H1 (cell line): ENCODE data around the gene NFXL1. TPM values are rescaled to one million over a fixed set of nuclear protein-coding genes. Genes with fewer than 3 reads are reported as not detected.

Source experiments
- CTCF ChIA-PET: fragments of 300-600 bp; sonication (Branson Sonifier 250); formaldehyde crosslinking; loops from one replicate; lab custom pipeline; 2021; ENCODE audit not compliant: partially characterized antibody; lab: Charles Lee
- POLR2A ChIA-PET: fragments of 300-600 bp; sonication (Branson Sonifier 250); formaldehyde crosslinking; loops from one replicate; lab custom pipeline; 2021; ENCODE audit warnings: inconsistent platforms; ENCODE audit not compliant: partially characterized antibody; lab: Charles Lee
- DNase-seq, 2 experiments: peaks; one replicate each; pipeline versions ENCODE4 v3.0.0 to v3.0.0-alpha.2; 2010 to 2022; ENCODE audit warnings: low spot score in 2 of 2, low read depth in 1 of 2, mixed read lengths in 1 of 2
- FAIRE-seq: peaks from 2 replicates; lab custom pipeline; 2011; peaks lifted over from hg19 to GRCh38; lab: Jason Lieb, UNC
- H2AFZ ChIP-seq: 2 replicates; pipeline ENCODE4 v1.8.1; 2012; ENCODE audit warnings: low read length, inconsistent platforms
- H2AK5ac ChIP-seq: 2 replicates; pipeline ENCODE4 v1.6.1; 2013; ENCODE audit warnings: low read depth, low read length
- H2BK120ac ChIP-seq: replicated peaks from 2 replicates; pipeline ENCODE3; 2013; ENCODE audit warnings: low read depth, low read length, inconsistent platforms
- H2BK12ac ChIP-seq: 2 replicates; pipeline ENCODE4 v1.6.1; 2013; ENCODE audit warnings: low read depth, low read length
- H2BK15ac ChIP-seq: 2 replicates; pipeline ENCODE4 v1.6.1; 2013; ENCODE audit warnings: low read length
- H2BK20ac ChIP-seq: 2 replicates; pipeline ENCODE4 v1.6.1; 2013; ENCODE audit warnings: low read length
- H2BK5ac ChIP-seq: 2 replicates; pipeline ENCODE4 v1.6.1; 2013; ENCODE audit warnings: low read depth, low read length
- H3K14ac ChIP-seq: 2 replicates; pipeline ENCODE4 v1.6.1; 2013; ENCODE audit warnings: inconsistent platforms; ENCODE audit not compliant: insufficient read length
- H3K18ac ChIP-seq: 2 replicates; pipeline ENCODE4 v1.6.1; 2013; ENCODE audit warnings: low read length; ENCODE audit errors: extremely low read depth
- H3K23ac ChIP-seq: 2 replicates; pipeline ENCODE4 v1.6.1; 2013; ENCODE audit warnings: inconsistent platforms; ENCODE audit not compliant: insufficient read length
- H3K23me2 ChIP-seq: 2 replicates; pipeline ENCODE4 v1.6.1; 2013; ENCODE audit warnings: low read depth, low read length
- H3K27ac ChIP-seq: 2 replicates; pipeline ENCODE4 v1.6.1; 2011; ENCODE audit warnings: low read depth, low read length, inconsistent platforms
- H3K27me3 ChIP-seq, 4 experiments: replicated peaks in 1 of 4; 1 replicate in 1 of 4; 2 replicates in 3 of 4; pipeline versions ENCODE4 v1.6.1 to v1.8.1; 2011 to 2013; ENCODE audit warnings: low read length in 3 of 4, mild to moderate bottlenecking in 3 of 4, inconsistent platforms in 2 of 4, mixed read lengths in 2 of 4, moderate library complexity in 1 of 4; ENCODE audit not compliant: control insufficient read depth in 3 of 4, insufficient read depth in 3 of 4; ENCODE audit errors: extremely low read depth in 1 of 4
- H3K36me3 ChIP-seq, 4 experiments: 2 replicates each; pipeline versions ENCODE4 v1.6.1 to v1.8.1; 2011 to 2013; ENCODE audit warnings: mild to moderate bottlenecking in 4 of 4, low read length in 3 of 4, moderate library complexity in 2 of 4, control low read depth in 1 of 4, inconsistent platforms in 1 of 4; ENCODE audit not compliant: insufficient read depth in 4 of 4, control insufficient read depth in 2 of 4
- H3K4ac ChIP-seq: replicated peaks from 2 replicates; pipeline ENCODE3; 2013; ENCODE audit warnings: low read length, low read depth, mixed read lengths, inconsistent platforms; ENCODE audit not compliant: insufficient read length
- H3K4me1 ChIP-seq, 4 experiments: replicated peaks in 1 of 4; 1 replicate in 1 of 4; 2 replicates in 3 of 4; pipeline versions ENCODE4 v1.6.1 to v1.8.1; 2011 to 2013; ENCODE audit warnings: low read length in 3 of 4, inconsistent platforms in 2 of 4, mixed read lengths in 1 of 4; ENCODE audit not compliant: insufficient read depth in 4 of 4, control insufficient read depth in 3 of 4
- H3K4me2 ChIP-seq, 2 experiments: 2 replicates each; pipeline versions ENCODE4 v1.6.1 to v1.8.1; 2011 to 2013; ENCODE audit warnings: low read depth in 2 of 2, low read length in 2 of 2, control low read depth in 1 of 2, inconsistent platforms in 1 of 2, mild to moderate bottlenecking in 1 of 2; ENCODE audit not compliant: insufficient read depth in 1 of 2
- H3K4me3 ChIP-seq, 4 experiments: fragments of 200-600, 300-600 bp in 1 of 4; sonication (generic), shearing (Covaris generic), sonication (Bioruptor Twin) in 1 of 4; 2 replicates each; pipeline versions ENCODE4 v1.5.1 to v1.8.1; 2011 to 2016; ENCODE audit warnings: low read length in 4 of 4, low read depth in 3 of 4, control low read depth in 2 of 4, inconsistent platforms in 2 of 4, mild to moderate bottlenecking in 2 of 4, mixed read lengths in 1 of 4, moderate library complexity in 1 of 4; ENCODE audit not compliant: insufficient read depth in 2 of 4; ENCODE audit errors: extremely low read depth in 1 of 4
- H3K56ac ChIP-seq: replicated peaks from 2 replicates; pipeline ENCODE3; 2013; ENCODE audit warnings: low read depth, mild to moderate bottlenecking, mixed read lengths, low read length, inconsistent platforms; ENCODE audit not compliant: insufficient read length
- H3K79me1 ChIP-seq: 2 replicates; pipeline ENCODE4 v1.6.1; 2013; ENCODE audit warnings: low read depth, low read length, control low read depth
- H3K79me2 ChIP-seq, 2 experiments: 2 replicates each; pipeline versions ENCODE4 v1.6.1 to v1.8.1; 2012 to 2013; ENCODE audit warnings: low read length in 2 of 2, mild to moderate bottlenecking in 2 of 2, inconsistent platforms in 1 of 2; ENCODE audit not compliant: insufficient read depth in 2 of 2, control insufficient read depth in 1 of 2
- H3K9ac ChIP-seq, 4 experiments: replicated peaks in 1 of 4; 1 replicate in 1 of 4; 2 replicates in 3 of 4; pipeline versions ENCODE4 v1.6.1 to v1.8.1; 2011 to 2013; ENCODE audit warnings: low read depth in 3 of 4, low read length in 3 of 4, control low read depth in 2 of 4, mild to moderate bottlenecking in 2 of 4, moderate library complexity in 2 of 4, inconsistent platforms in 1 of 4; ENCODE audit errors: extremely low read depth in 1 of 4
- H3K9me3 ChIP-seq, 2 experiments: 2 replicates each; pipeline versions ENCODE4 v1.6.1 to v1.8.1; 2012 to 2013; ENCODE audit warnings: mild to moderate bottlenecking in 2 of 2, moderate library complexity in 2 of 2, control low read depth in 1 of 2, inconsistent platforms in 1 of 2, low read depth in 1 of 2, low read length in 1 of 2, mixed read lengths in 1 of 2; ENCODE audit not compliant: insufficient read depth in 2 of 2
- H4K20me1 ChIP-seq, 2 experiments: replicated peaks in 1 of 2; 2 replicates each; pipeline versions ENCODE3 to v1.8.1; 2011 to 2013; ENCODE audit warnings: inconsistent platforms in 2 of 2, low read length in 2 of 2, mild to moderate bottlenecking in 1 of 2; ENCODE audit not compliant: insufficient read depth in 2 of 2, control insufficient read depth in 1 of 2
- H4K5ac ChIP-seq: 2 replicates; pipeline ENCODE4 v1.6.1; 2013; ENCODE audit warnings: low read length, low read depth, mixed read lengths, inconsistent platforms; ENCODE audit not compliant: insufficient read length
- H4K8ac ChIP-seq: 2 replicates; pipeline ENCODE4 v1.8.0; 2013; ENCODE audit warnings: mild to moderate bottlenecking, moderate library complexity, low read length, inconsistent platforms; ENCODE audit not compliant: insufficient read depth; ENCODE audit errors: extremely low read depth
- H4K91ac ChIP-seq: replicated peaks from 2 replicates; pipeline ENCODE3; 2013; ENCODE audit warnings: low read length, mixed read lengths, inconsistent platforms; ENCODE audit not compliant: insufficient read length
- BRCA1 ChIP-seq: IDR thresholded peaks from 2 replicates; pipeline ENCODE4 v1.6.1; 2012; ENCODE audit warnings: low read depth, low read length, improper control_type of control experiment
- CHD2 ChIP-seq: IDR thresholded peaks from 2 replicates; pipeline ENCODE4 v1.6.1; 2012; ENCODE audit warnings: low read length, improper control_type of control experiment
- E2F6 ChIP-seq: IDR thresholded peaks from 2 replicates; pipeline ENCODE4 v1.6.1; 2012; ENCODE audit warnings: inconsistent platforms
- GTF2F1 ChIP-seq: IDR thresholded peaks from 2 replicates; pipeline ENCODE4 v1.6.1; 2012; ENCODE audit warnings: low read depth, low read length, improper control_type of control experiment, borderline replicate concordance
- HDAC2 ChIP-seq, 2 experiments: fragments of 300-600 bp in 1 of 2; sonication (generic) in 1 of 2; IDR thresholded peaks; 2 replicates each; pipeline ENCODE4 v1.6.1; 2011 to 2012; ENCODE audit warnings: low read depth in 2 of 2, low read length in 2 of 2, mild to moderate bottlenecking in 2 of 2, moderate library complexity in 2 of 2, borderline replicate concordance in 1 of 2, inconsistent platforms in 1 of 2
- RXRA ChIP-seq: IDR thresholded peaks from 2 replicates; pipeline ENCODE4 v1.6.1; 2011; ENCODE audit warnings: low read depth, mild to moderate bottlenecking, low read length, moderate library complexity; ENCODE audit not compliant: insufficient read depth
- SP2 ChIP-seq: IDR thresholded peaks from 2 replicates; pipeline ENCODE4 v1.6.1; 2012; ENCODE audit warnings: mild to moderate bottlenecking, low read length, inconsistent platforms
- SP4 ChIP-seq: IDR thresholded peaks from 2 replicates; pipeline ENCODE4 v1.6.1; 2012; ENCODE audit warnings: low read length, inconsistent platforms
- SRF ChIP-seq: IDR thresholded peaks from 2 replicates; pipeline ENCODE4 v1.6.1; 2011; ENCODE audit warnings: mild to moderate bottlenecking, low read depth, low read length, moderate library complexity
- WGBS, 2 experiments: shearing (Covaris generic) in 1 of 2; methylation state at CpG; one replicate each; pipeline versions ENCODE4 v1.1.6 to v1.1.7; 2013 to 2015; ENCODE audit warnings: low lambda C conversion rate in 2 of 2, mixed read lengths in 2 of 2, inconsistent platforms in 1 of 2, low coverage in 1 of 2, missing lambda C conversion rate in 1 of 2; ENCODE audit not compliant: insufficient replicate concordance in 2 of 2, insufficient coverage in 1 of 2, insufficient read length in 1 of 2; ENCODE audit errors: extremely low coverage in 1 of 2, missing lambda C conversion rate in 1 of 2; 5-methylcytosine and 5-hydroxymethylcytosine counted together
- polyA plus RNA-seq, 7 experiments: library from polyadenylated mRNA; depleted of rRNA in 3 of 7; stranded (reverse) in 5 of 7; unstranded in 2 of 7; fragments of >200 nt in 5 of 7; fragments of 200-250 nt in 2 of 7; gene quantifications; 1 replicate in 5 of 7; 2 replicates in 1 of 7; 4 replicates in 1 of 7; pipeline versions ENCODE4 v1.2.1 to v1.2.3, GENCODE V29; 2011 to 2013; ENCODE audit warnings: missing spikeins in 2 of 7, mixed read lengths in 2 of 7
- total RNA-seq: library from RNA; stranded (reverse); fragmentation: NEBNext Ultra II Directional; extraction: Animal tissue kit (Norgen Biotek cat#: 25700); gene quantifications from 2 replicates; pipeline ENCODE4 v1.2.1, GENCODE V29; 2021

Gene NFXL1
- total and polyA plus RNA-seq, 2 of the 8 experiments (the other 6 are each of a cell fraction or from before 2014, with no cell fraction given): 10.0 to 29.5 TPM

- Histone ChIP-seq H3K23ac (no peak overlapping the region), H3K4ac (no peak overlapping the region), H4K8ac (no peak overlapping the region), H4K20me1 (no peaks in the 10 kb centered on the region), H3K9ac (no peak overlapping the region), H3K9me3 (no peaks in the 10 kb centered on the region), H3K14ac (no peak overlapping the region), H2AK5ac (no peak overlapping the region), H3K23me2 (no peaks in the 10 kb centered on the region), H3K27me3 (no peaks in the 10 kb centered on the region), H3K18ac (no peak overlapping the region), H3K79me2 (no peaks in the 10 kb centered on the region; a peak in 1 of 4 replicates), H2AFZ (no peak overlapping the region), H2BK120ac (no peak overlapping the region), H2BK20ac (no peak overlapping the region), H2BK5ac (no peak overlapping the region), H4K5ac (no peak overlapping the region), H2BK15ac (no peak overlapping the region), H4K91ac (no peak overlapping the region), H3K4me3 (no peak overlapping the region), H3K4me2 (no peak overlapping the region), H3K36me3 (peaks cover 0 to 20% (median 1%) of the 10 kb centered on the region in 4 experiments; a peak in 6 of 8 replicates), H3K56ac (no peak overlapping the region), H2BK12ac (no peak overlapping the region), H3K4me1 (no peaks in the 10 kb centered on the region), H3K79me1 (no peaks in the 10 kb centered on the region), H3K27ac (no peak overlapping the region)
- DNase-seq (no peak), FAIRE-seq (no peak)
- ChIA-PET CTCF (interaction anchor here (0.8 to 2.2 kb wide), 2 partner anchors 16 to 19 kb away, joined by 3 to 6 read pairs; partner anchors contain the start of gene CORIN), POLR2A (interaction anchor here (0.9 kb wide), 1 partner anchor 20 kb away, joined by 3 read pairs; no protein-coding TSS in a partner anchor)
- TF ChIP-seq BRCA1 (no peak), E2F6 (no peak), GTF2F1 (no peak), SRF (no peak), CHD2 (no peak), SP2 (no peak), RXRA (no peak), SP4 (no peak), HDAC2 (IDR thresholded peaks at IDR 0.05; ENCODE audit: borderline replicate concordance in 1 of 2, low read depth in 2 of 2, low read length in 2 of 2) (no peak)
- 89 to 100% methylated on average over 1 of the region's 1 CpG for WGBS, 2 experiments
Observed at GRCh38 chr4:47856713-47857112, 57.7 kb downstream of the NFXL1 start.
